Measurements from ENCODE around the gene DGAT2. TPM values are rescaled to one million over a fixed set of nuclear protein-coding genes. Genes with fewer than 3 reads are reported as not detected.

Gene DGAT2
- total and polyA plus RNA-seq, 4 donors: 57.2 to 152 (median 108) TPM

DNA sequence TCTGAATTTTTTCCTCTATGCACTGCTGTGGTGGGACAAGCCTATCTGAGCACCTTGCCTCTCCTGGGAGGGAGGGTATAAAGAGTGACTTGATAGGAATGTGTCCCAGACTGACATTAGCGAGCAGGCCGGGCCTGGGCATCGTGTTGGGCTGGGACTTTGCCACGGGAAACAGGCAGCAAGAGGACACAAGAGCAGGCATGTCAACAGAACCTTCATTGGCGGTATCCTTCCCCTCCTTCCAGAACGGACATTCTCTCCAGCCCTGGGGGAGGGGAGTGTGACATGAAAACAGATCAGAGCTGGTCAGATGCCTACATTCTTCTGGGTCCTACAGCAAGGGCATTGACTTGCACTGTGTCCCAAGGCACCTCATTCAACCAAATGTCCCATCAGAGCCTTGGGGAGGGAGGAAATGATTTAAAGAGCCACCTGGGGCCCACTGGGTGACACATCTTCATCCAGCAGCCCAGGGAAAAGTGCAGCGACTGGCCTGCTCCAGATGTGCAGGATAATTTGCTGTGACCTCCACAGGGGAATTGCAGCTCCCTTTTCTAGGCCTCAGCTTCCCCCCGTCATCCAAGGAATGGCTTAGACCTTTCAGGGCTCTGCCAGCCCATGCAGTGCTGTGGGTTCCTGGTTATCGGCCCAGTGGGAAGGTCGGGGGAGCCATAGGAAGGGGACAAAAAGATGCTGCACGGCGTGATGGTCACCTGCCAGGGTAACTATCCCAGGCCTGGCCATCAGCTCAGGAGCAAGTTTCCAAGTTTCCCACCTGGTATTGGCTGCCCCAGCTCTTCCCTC, 24.6 kb downstream of the DGAT2 start (continued):
- TF ChIP-seq, protein P1, sequence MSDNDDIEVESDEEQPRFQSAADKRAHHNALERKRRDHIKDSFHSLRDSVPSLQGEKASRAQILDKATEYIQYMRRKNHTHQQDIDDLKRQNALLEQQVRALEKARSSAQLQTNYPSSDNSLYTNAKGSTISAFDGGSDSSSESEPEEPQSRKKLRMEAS (IDR thresholded peaks at IDR 0.05): peak; percentile 71

DNA sequence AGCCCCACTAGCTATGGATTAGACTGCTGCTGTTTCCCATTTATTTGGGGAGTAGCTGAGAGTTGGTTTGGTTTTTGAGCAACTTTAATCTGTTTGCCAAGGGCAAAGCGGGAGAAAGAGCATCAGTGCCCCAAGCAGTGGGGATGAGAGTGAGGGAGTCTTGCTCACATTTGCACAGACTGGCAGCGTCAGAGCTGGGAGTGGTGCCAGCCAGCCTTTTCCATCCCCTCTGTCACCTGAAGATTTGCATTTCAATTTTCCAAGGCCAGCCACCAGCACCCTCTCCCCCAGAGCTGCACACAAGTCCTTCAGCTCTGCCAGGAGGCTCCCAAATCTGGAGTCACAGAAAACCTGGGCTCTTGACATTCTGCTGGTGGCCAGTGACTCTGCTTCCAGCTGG, 25.4 kb downstream of the DGAT2 start:
- Histone ChIP-seq H3K9me3 (ENCODE audit: control insufficient read depth in 4 of 4, low read length in 3 of 4) (no peaks in the 10 kb centered on the region), H3K4me1 (ENCODE audit: control insufficient read depth in 4 of 4, insufficient read depth in 4 of 4, low read length in 3 of 4) (peaks cover 7 to 83% (median 67%) of the 10 kb centered on the region in 4 donors), H3K36me3 (ENCODE audit: control insufficient read depth in 4 of 4, insufficient read depth in 3 of 4, low read depth in 1 of 4, low read length in 3 of 4) (peaks cover 0 to 31% (median 10%) of the 10 kb centered on the region in 4 donors), H3K27ac (ENCODE audit: low read depth in 1 of 2, low read length in 2 of 2) (no peak overlapping the region), H3K9ac (ENCODE audit: low read depth in 1 of 2, low read length in 2 of 2) (no peak overlapping the region), H3K27me3 (ENCODE audit: control insufficient read depth in 4 of 4, insufficient read depth in 4 of 4, low read length in 3 of 4) (no peaks in the 10 kb centered on the region), H3K4me3 (ENCODE audit: low read depth in 1 of 3, low read length in 3 of 3) (no peak overlapping the region)
- no peak for DNase-seq (ENCODE audit: low spot score)
- TF ChIP-seq, protein P2, sequence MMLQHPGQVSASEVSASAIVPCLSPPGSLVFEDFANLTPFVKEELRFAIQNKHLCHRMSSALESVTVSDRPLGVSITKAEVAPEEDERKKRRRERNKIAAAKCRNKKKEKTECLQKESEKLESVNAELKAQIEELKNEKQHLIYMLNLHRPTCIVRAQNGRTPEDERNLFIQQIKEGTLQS (IDR thresholded peaks at IDR 0.05): no peak
- TF ChIP-seq, protein P1 (IDR thresholded peaks at IDR 0.05): no peak
- TF ChIP-seq HNF4A (conservative IDR thresholded peaks at IDR 0.05) (no peak), RXRA (IDR thresholded peaks at IDR 0.05) (no peak), SP1 (IDR thresholded peaks at IDR 0.05) (no peak), GABPA (IDR thresholded peaks at IDR 0.05 in 1 of 2, conservative IDR thresholded peaks at IDR 0.05 in 1 of 2) (no peak), NR2F2 (IDR thresholded peaks at IDR 0.05) (no peak), FOXA2 (IDR thresholded peaks at IDR 0.05) (no peak), HNF4G (IDR thresholded peaks at IDR 0.05) (no peak), FOXA1 (IDR thresholded peaks at IDR 0.05) (no peak), TAF1 (conservative IDR thresholded peaks at IDR 0.05) (no peak), EGR1 (IDR thresholded peaks at IDR 0.05; ENCODE audit: low read depth in 2 of 2) (no peak)
- 65% methylated on average over 2 of the region's 2 CpGs for WGBS

DNA sequence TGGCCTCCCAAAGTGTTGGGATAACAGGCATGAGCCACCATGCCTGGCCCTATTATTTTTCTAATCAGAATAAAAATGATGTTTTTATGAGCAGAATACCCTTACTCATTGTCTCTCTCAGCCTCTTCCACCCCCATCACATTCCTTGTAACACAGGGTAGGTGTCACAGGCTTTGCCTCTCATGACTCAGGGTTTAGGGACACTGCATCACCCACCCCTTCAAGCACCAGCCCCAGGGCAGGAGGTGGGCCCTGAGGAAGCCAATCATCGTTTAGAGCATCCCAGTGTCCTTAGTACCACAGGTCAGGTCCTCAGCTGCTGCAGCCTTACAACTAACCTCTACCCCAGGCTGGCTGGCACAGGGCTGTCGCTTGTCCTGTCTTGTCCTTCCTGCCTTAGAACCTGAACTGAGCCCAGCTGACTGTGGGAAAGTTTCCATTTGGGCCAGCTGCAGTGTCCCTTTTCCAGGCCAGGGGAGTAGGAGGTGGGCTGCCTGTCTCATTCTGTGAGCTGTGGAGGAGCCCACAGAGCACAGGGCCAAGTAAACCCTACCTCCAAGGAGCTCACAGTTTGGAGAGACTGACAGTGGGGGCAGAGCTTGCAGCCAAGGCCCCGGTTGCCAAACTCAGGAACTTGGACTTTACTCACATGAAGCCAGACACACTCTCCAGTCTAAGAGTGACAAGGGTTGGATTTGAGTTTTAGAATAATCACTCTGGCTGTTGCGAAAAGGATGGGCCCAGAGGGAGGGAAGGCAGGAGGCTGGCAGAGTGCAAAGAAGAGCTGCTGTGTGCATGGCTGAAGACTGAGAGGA, 26.9 kb downstream of the DGAT2 start:
- H3K36me3 ChIP-seq (ENCODE audit: control insufficient read depth in 4 of 4, insufficient read depth in 3 of 4, low read depth in 1 of 4, low read length in 3 of 4): peaks cover 2 to 35% (median 14%) of the 10 kb centered on the region in 4 donors
- 35% methylated on average over 4 of the region's 4 CpGs for WGBS
- H3K27ac ChIP-seq (ENCODE audit: low read depth in 1 of 2, low read length in 2 of 2): peak overlapping the region; percentile 27 to 55
- H3K4me1 ChIP-seq (ENCODE audit: control insufficient read depth in 4 of 4, insufficient read depth in 4 of 4, low read length in 3 of 4): peaks cover 7 to 69% (median 60%) of the 10 kb centered on the region in 4 donors
- no peak overlapping the region for H3K9ac ChIP-seq (ENCODE audit: low read depth in 1 of 2, low read length in 2 of 2)
- no peak overlapping the region for H3K4me3 ChIP-seq (ENCODE audit: low read depth in 1 of 3, low read length in 3 of 3)
- no peak for DNase-seq (ENCODE audit: low spot score)
- no peaks in the 10 kb centered on the region for H3K9me3 ChIP-seq (ENCODE audit: control insufficient read depth in 4 of 4, low read length in 3 of 4)
- H3K27me3 ChIP-seq (ENCODE audit: control insufficient read depth in 4 of 4, insufficient read depth in 4 of 4, low read length in 3 of 4): no peaks in the 10 kb centered on the region
- peak; percentile 26 to 57 for TF ChIP-seq RAD21 (IDR thresholded peaks at IDR 0.05)
- no peak for TF ChIP-seq FOXA1 (IDR thresholded peaks at IDR 0.05)
- TF ChIP-seq FOXA2 (IDR thresholded peaks at IDR 0.05): no peak
- no peak for TF ChIP-seq GABPA (IDR thresholded peaks at IDR 0.05 in 1 of 2, conservative IDR thresholded peaks at IDR 0.05 in 1 of 2)
- peak; percentile 65 to 72 for TF ChIP-seq JUND (IDR thresholded peaks at IDR 0.05)
- no peak for TF ChIP-seq TAF1 (conservative IDR thresholded peaks at IDR 0.05)
- peak; percentile 95 for TF ChIP-seq HNF4A (conservative IDR thresholded peaks at IDR 0.05)
- TF ChIP-seq, protein P3, sequence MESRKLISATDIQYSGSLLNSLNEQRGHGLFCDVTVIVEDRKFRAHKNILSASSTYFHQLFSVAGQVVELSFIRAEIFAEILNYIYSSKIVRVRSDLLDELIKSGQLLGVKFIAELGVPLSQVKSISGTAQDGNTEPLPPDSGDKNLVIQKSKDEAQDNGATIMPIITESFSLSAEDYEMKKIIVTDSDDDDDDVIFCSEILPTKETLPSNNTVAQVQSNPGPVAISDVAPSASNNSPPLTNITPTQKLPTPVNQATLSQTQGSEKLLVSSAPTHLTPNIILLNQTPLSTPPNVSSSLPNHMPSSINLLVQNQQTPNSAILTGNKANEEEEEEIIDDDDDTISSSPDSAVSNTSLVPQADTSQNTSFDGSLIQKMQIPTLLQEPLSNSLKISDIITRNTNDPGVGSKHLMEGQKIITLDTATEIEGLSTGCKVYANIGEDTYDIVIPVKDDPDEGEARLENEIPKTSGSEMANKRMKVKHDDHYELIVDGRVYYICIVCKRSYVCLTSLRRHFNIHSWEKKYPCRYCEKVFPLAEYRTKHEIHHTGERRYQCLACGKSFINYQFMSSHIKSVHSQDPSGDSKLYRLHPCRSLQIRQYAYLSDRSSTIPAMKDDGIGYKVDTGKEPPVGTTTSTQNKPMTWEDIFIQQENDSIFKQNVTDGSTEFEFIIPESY (IDR thresholded peaks at IDR 0.05): no peak
- TF ChIP-seq, protein P2 (IDR thresholded peaks at IDR 0.05): no peak
- TF ChIP-seq, protein P4, sequence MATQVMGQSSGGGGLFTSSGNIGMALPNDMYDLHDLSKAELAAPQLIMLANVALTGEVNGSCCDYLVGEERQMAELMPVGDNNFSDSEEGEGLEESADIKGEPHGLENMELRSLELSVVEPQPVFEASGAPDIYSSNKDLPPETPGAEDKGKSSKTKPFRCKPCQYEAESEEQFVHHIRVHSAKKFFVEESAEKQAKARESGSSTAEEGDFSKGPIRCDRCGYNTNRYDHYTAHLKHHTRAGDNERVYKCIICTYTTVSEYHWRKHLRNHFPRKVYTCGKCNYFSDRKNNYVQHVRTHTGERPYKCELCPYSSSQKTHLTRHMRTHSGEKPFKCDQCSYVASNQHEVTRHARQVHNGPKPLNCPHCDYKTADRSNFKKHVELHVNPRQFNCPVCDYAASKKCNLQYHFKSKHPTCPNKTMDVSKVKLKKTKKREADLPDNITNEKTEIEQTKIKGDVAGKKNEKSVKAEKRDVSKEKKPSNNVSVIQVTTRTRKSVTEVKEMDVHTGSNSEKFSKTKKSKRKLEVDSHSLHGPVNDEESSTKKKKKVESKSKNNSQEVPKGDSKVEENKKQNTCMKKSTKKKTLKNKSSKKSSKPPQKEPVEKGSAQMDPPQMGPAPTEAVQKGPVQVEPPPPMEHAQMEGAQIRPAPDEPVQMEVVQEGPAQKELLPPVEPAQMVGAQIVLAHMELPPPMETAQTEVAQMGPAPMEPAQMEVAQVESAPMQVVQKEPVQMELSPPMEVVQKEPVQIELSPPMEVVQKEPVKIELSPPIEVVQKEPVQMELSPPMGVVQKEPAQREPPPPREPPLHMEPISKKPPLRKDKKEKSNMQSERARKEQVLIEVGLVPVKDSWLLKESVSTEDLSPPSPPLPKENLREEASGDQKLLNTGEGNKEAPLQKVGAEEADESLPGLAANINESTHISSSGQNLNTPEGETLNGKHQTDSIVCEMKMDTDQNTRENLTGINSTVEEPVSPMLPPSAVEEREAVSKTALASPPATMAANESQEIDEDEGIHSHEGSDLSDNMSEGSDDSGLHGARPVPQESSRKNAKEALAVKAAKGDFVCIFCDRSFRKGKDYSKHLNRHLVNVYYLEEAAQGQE (IDR thresholded peaks at IDR 0.05): no peak
- TF ChIP-seq, protein P1 (IDR thresholded peaks at IDR 0.05): no peak
- TF ChIP-seq HNF4G (IDR thresholded peaks at IDR 0.05): peak; percentile 87
- TF ChIP-seq, protein P5, sequence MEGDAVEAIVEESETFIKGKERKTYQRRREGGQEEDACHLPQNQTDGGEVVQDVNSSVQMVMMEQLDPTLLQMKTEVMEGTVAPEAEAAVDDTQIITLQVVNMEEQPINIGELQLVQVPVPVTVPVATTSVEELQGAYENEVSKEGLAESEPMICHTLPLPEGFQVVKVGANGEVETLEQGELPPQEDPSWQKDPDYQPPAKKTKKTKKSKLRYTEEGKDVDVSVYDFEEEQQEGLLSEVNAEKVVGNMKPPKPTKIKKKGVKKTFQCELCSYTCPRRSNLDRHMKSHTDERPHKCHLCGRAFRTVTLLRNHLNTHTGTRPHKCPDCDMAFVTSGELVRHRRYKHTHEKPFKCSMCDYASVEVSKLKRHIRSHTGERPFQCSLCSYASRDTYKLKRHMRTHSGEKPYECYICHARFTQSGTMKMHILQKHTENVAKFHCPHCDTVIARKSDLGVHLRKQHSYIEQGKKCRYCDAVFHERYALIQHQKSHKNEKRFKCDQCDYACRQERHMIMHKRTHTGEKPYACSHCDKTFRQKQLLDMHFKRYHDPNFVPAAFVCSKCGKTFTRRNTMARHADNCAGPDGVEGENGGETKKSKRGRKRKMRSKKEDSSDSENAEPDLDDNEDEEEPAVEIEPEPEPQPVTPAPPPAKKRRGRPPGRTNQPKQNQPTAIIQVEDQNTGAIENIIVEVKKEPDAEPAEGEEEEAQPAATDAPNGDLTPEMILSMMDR (IDR thresholded peaks at IDR 0.05; ENCODE audit: low read depth, low read length, missing input control): no peak
- TF ChIP-seq NR2F2 (IDR thresholded peaks at IDR 0.05): peak; percentile 17
- peak in 1 of 2 donors; percentile 15 for TF ChIP-seq EGR1 (IDR thresholded peaks at IDR 0.05; ENCODE audit: low read depth in 2 of 2)
- peak; percentile 81 to 84 for TF ChIP-seq RXRA (IDR thresholded peaks at IDR 0.05)

Data from liver (tissue), 9 donors.